ENCODE results near the gene NCK2.

- TF ChIP-seq, protein P1, sequence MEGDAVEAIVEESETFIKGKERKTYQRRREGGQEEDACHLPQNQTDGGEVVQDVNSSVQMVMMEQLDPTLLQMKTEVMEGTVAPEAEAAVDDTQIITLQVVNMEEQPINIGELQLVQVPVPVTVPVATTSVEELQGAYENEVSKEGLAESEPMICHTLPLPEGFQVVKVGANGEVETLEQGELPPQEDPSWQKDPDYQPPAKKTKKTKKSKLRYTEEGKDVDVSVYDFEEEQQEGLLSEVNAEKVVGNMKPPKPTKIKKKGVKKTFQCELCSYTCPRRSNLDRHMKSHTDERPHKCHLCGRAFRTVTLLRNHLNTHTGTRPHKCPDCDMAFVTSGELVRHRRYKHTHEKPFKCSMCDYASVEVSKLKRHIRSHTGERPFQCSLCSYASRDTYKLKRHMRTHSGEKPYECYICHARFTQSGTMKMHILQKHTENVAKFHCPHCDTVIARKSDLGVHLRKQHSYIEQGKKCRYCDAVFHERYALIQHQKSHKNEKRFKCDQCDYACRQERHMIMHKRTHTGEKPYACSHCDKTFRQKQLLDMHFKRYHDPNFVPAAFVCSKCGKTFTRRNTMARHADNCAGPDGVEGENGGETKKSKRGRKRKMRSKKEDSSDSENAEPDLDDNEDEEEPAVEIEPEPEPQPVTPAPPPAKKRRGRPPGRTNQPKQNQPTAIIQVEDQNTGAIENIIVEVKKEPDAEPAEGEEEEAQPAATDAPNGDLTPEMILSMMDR (IDR thresholded peaks at IDR 0.05) = no peak
- no peak for TF ChIP-seq POLR2A (IDR thresholded peaks at IDR 0.05)
Measured at GRCh38 chr2:105854972-105855371, 110.3 kb downstream of the NCK2 start.
